Parathyroid adenoma (tissue), 2 donors: ENCODE data around the gene PRKD2.

Source experiments
- H2AFZ ChIP-seq: fragments of 300-600 bp; sonication (generic); one replicate; pipeline ENCODE4 v1.7.0; 2017; ENCODE audit warnings: antibody characterized with exemption, mild to moderate bottlenecking
- H3K27ac ChIP-seq: fragments of 300-600 bp; sonication (generic); one replicate; pipeline ENCODE4 v1.7.0; 2017
- H3K27me3 ChIP-seq: fragments of 300-600 bp; sonication (generic); one replicate; pipeline ENCODE4 v1.7.0; 2017; ENCODE audit warnings: low read length; ENCODE audit not compliant: control insufficient read depth, insufficient read depth
- H3K36me3 ChIP-seq: fragments of 300-600 bp; sonication (generic); one replicate; pipeline ENCODE4 v1.7.0; 2017; ENCODE audit warnings: low read length; ENCODE audit not compliant: control insufficient read depth, insufficient read depth
- H3K4me1 ChIP-seq: fragments of 300-600 bp; sonication (generic); one replicate; pipeline ENCODE4 v1.7.0; 2017; ENCODE audit warnings: control low read depth
- H3K4me2 ChIP-seq: fragments of 300-600 bp; sonication (generic); one replicate; pipeline ENCODE4 v1.7.0; 2017; ENCODE audit warnings: low read length
- H3K4me3 ChIP-seq: fragments of 300-600 bp; sonication (generic); one replicate; pipeline ENCODE4 v1.7.0; 2017; ENCODE audit warnings: low read depth, low read length
- H3K79me2 ChIP-seq: fragments of 300-600 bp; sonication (generic); one replicate; pipeline ENCODE4 v1.7.0; 2017; ENCODE audit warnings: control low read depth
- H3K9ac ChIP-seq: fragments of 300-600 bp; sonication (generic); one replicate; pipeline ENCODE4 v1.7.0; 2017; ENCODE audit warnings: mild to moderate bottlenecking
- H3K9me3 ChIP-seq: fragments of 300-600 bp; sonication (generic); one replicate; pipeline ENCODE4 v1.7.0; 2017; ENCODE audit warnings: low read length; ENCODE audit not compliant: control insufficient read depth
- TF ChIP-seq, protein P1 (sequence below): fragments of 300-600 bp; sonication (generic); IDR thresholded peaks from one replicate; pipeline ENCODE4 v1.7.0; 2017; ENCODE audit warnings: antibody characterized with exemption, mild to moderate bottlenecking
- donor health status: primary hyperparathyroidism.

Gene PRKD2

DNA sequence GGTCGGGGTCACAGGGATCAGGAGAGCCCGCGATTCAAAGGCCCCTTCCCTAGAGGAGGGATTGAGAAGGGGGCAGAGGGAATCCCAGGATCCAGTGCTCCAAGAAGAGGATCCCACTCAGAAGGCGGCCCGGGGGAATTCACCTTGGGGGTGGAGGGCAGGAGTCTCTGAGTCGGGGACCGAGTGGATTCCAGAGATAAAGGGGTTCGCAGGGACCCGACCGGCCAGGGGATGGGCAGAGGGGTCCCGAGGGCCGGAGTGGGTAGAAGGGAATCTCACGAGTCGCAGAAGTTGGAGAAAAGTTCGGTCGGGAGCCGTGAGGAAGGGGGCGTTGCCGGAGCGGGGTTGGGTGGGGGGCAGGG, 261 bp downstream of the PRKD2 start:
- TF ChIP-seq, protein P1, sequence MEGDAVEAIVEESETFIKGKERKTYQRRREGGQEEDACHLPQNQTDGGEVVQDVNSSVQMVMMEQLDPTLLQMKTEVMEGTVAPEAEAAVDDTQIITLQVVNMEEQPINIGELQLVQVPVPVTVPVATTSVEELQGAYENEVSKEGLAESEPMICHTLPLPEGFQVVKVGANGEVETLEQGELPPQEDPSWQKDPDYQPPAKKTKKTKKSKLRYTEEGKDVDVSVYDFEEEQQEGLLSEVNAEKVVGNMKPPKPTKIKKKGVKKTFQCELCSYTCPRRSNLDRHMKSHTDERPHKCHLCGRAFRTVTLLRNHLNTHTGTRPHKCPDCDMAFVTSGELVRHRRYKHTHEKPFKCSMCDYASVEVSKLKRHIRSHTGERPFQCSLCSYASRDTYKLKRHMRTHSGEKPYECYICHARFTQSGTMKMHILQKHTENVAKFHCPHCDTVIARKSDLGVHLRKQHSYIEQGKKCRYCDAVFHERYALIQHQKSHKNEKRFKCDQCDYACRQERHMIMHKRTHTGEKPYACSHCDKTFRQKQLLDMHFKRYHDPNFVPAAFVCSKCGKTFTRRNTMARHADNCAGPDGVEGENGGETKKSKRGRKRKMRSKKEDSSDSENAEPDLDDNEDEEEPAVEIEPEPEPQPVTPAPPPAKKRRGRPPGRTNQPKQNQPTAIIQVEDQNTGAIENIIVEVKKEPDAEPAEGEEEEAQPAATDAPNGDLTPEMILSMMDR = no peak
- H3K27ac ChIP-seq = peak overlapping the region; percentile 64

DNA sequence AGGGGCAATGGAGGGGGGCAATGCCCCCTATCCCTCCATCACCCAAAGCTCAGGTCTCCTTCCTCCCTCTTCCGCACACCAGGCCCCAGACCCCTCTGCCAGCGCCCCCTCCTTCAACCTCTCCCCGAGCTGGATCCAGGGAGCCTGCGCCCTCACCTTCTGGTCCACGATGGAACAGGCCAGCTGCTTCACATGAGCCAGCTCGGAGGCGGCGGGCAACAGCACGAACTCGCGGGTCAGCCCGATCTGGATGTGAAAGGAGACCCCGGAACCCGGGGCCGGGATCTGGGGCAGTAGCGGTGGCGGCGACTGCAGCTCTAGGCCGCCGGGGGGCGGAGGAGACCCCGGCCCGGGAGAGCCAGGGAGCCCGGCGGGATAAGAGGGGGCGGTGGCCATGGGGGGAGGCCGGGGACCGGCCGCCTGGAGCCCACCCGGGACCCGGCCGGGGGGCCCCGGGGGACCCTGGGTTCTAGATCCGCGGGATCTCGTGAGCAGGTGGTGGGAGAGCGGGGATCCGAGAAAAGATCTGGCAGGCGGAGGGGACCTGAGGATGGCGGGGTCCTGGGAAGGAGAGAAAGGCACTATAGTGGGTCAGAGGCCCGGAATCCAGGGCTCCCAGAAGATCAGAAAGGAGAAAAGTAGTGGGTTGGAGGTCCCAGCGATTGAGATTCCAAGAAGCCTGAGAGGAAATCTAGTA, 791 bp downstream of the PRKD2 start:
- H3K36me3 ChIP-seq = no peaks in the 10 kb centered on the region
- H2AFZ ChIP-seq = peak overlapping the region; percentile 86

More for the DNA sequence above, 261 bp downstream of the PRKD2 start:
- Histone ChIP-seq H3K36me3 (no peaks in the 10 kb centered on the region), H3K9me3 (no peaks in the 10 kb centered on the region), H3K4me3 (peak overlapping the region; percentile 91), H3K4me1 (peaks cover 9% of the 10 kb centered on the region), H3K27me3 (no peaks in the 10 kb centered on the region), H3K9ac (peak overlapping the region; percentile 63), H3K4me2 (peak overlapping the region; percentile 77), H3K79me2 (peaks cover 2% of the 10 kb centered on the region), H2AFZ (peak overlapping the region; percentile 86)

DNA sequence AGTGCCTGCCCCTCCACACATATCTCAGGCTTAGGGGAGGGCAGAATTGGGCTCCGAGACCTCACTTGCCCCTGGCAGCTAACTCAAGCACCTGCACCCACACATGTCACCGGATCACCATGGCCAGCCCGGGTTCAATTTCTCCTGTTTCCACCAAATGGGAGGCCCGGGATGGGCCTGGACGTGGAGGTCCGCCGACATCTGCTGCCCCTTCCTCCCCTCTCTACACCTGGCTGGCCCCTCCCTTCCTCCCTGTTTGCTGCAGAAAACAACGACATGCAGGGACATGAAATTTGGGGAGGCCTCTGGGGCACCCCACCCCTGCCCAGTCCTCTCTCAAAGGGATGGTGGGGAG, 1.3 kb downstream of the PRKD2 start:
- Histone ChIP-seq H3K79me2 (peaks cover 2% of the 10 kb centered on the region), H3K9me3 (no peaks in the 10 kb centered on the region), H3K4me2 (peak overlapping the region; percentile 77), H3K4me3 (peak overlapping the region; percentile 91), H2AFZ (peak overlapping the region; percentile 86), H3K27me3 (no peaks in the 10 kb centered on the region), H3K36me3 (no peaks in the 10 kb centered on the region), H3K4me1 (peaks cover 9% of the 10 kb centered on the region), H3K9ac (peak overlapping the region; percentile 63), H3K27ac (peak overlapping the region; percentile 68)
- TF ChIP-seq, protein P1 = no peak

More for the DNA sequence above, 791 bp downstream of the PRKD2 start:
- H3K4me1 ChIP-seq = peaks cover 9% of the 10 kb centered on the region
- no peaks in the 10 kb centered on the region for H3K9me3 ChIP-seq
- peak overlapping the region; percentile 63 for H3K9ac ChIP-seq
- H3K4me2 ChIP-seq = peak overlapping the region; percentile 77
- TF ChIP-seq, protein P1 = no peak
- peak overlapping the region; percentile 91 for H3K4me3 ChIP-seq
- H3K27me3 ChIP-seq = no peaks in the 10 kb centered on the region
- H3K27ac ChIP-seq = peak overlapping the region; percentile 68
- peaks cover 2% of the 10 kb centered on the region for H3K79me2 ChIP-seq

DNA sequence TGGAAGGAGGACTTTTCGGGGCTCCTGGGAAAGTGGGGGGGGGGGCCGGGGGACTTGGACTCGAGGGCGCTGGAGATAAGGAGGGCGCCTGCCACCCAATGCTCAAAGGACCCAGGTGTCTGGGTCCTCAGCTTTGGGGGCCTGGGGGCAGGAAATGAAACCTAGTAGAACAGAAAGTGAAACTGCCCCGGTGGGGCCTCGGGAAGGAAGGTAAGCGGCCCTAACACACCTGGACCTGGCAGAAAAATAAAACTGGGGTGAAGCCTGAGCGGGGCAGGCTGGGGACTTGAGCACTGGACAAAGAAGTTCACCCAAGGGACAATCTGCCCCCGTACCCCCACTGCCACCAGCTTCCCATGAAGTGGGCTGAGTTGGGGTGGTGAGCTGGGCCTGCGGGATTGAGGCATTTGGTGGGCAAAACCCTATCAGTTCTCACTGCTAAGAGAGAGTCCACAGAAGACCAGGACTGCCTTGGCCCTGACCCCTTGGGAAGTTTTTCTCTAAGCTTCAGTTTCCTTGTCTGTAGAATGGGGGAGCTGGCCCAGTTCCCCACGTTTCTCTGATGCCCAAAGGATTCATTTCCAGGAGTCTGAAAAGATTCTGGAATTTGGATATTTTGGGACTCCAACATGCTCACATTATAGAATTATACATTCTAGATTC, 2.3 kb downstream of the PRKD2 start:
- Histone ChIP-seq H3K9me3 (no peaks in the 10 kb centered on the region), H3K4me1 (peaks cover 9% of the 10 kb centered on the region), H3K9ac (no peak overlapping the region), H3K27me3 (no peaks in the 10 kb centered on the region), H3K27ac (peak overlapping the region; percentile 68), H3K79me2 (peaks cover 2% of the 10 kb centered on the region), H3K4me3 (peak overlapping the region; percentile 91), H3K4me2 (peak overlapping the region; percentile 93), H2AFZ (peak overlapping the region; percentile 94), H3K36me3 (no peaks in the 10 kb centered on the region)
- TF ChIP-seq, protein P1 = no peak
